Fibroblast of skin of left quadriceps (primary cell): ENCODE data around the gene FAM98A.

Experiments
- DNase-seq, 2 experiments: peaks; one replicate each; pipeline ENCODE4 v3.0.0-alpha.2; 2013; ENCODE audit warnings: low read depth in 2 of 2

The FAM98A gene

GRCh38 chr2:33597026-33597425, 2.1 kb downstream of the FAM98A start:
- DNase-seq = no peak

GRCh38 chr2:33595385-33595784, 3.7 kb downstream of the FAM98A start:
- DNase-seq = no peak

GRCh38 chr2:33589444-33589843, 9.7 kb downstream of the FAM98A start:
- DNase-seq = no peak

GRCh38 chr2:33588232-33588631, 10.9 kb downstream of the FAM98A start:
- no peak for DNase-seq

- no peak for DNase-seq
Observed at GRCh38 chr2:33586766-33587165, 12.3 kb downstream of the FAM98A start.

- peak in 1 of 2 experiments; percentile 23 for DNase-seq
Observed at GRCh38 chr2:33583194-33583938, 15.7 kb downstream of the FAM98A start.

GRCh38 chr2:33581872-33582271, 17.2 kb downstream of the FAM98A start:
- no peak for DNase-seq

GRCh38 chr2:33579227-33579626, 19.9 kb downstream of the FAM98A start:
- no peak for DNase-seq

GRCh38 chr2:33577668-33578067, 21.4 kb downstream of the FAM98A start:
- DNase-seq = no peak

GRCh38 chr2:33577084-33577483, 22.0 kb downstream of the FAM98A start:
- no peak for DNase-seq

- no peak for DNase-seq
Observed at GRCh38 chr2:33573657-33574056, 25.4 kb downstream of the FAM98A start.

- no peak for DNase-seq
Observed at GRCh38 chr2:33570681-33571080, 28.4 kb downstream of the FAM98A start.

- DNase-seq = no peak
Observed at GRCh38 chr2:33561872-33562271, 37.2 kb downstream of the FAM98A start.

- no peak for DNase-seq
Observed at GRCh38 chr2:33560017-33560416, 39.1 kb downstream of the FAM98A start.

GRCh38 chr2:33559328-33559727, 39.8 kb downstream of the FAM98A start:
- DNase-seq = peak in 1 of 2 experiments; percentile 39

- no peak for DNase-seq
Observed at GRCh38 chr2:33555681-33556080, 43.4 kb downstream of the FAM98A start.

GRCh38 chr2:33552758-33553461, 46.2 kb downstream of the FAM98A start:
- DNase-seq = no peak

GRCh38 chr2:33550206-33550605, 48.9 kb downstream of the FAM98A start:
- DNase-seq = no peak

GRCh38 chr2:33541243-33541642, 57.9 kb downstream of the FAM98A start:
- DNase-seq = no peak

GRCh38 chr2:33535421-33535820, 63.7 kb downstream of the FAM98A start:
- no peak for DNase-seq
